Stimulated activated CD8-positive, alpha-beta memory T cell treated with anti-CD3 and anti-CD28 coated beads, Interleukin-12 subunit alpha, Interleukin-12 subunit beta, amount 100 ng/mL, for 24 hours (primary cell): ENCODE data around the gene POFUT1.
"Not testable (repeated sequence)": the region's sequence is repeated elsewhere in the genome, so short reads cannot be mapped to it uniquely, and the experiment has no call there.

Source experiments
- DNase-seq: peaks from one replicate; pipeline ENCODE4 v3.0.0-alpha.2; 2020; ENCODE audit errors: extremely low read depth

Gene POFUT1

DNA sequence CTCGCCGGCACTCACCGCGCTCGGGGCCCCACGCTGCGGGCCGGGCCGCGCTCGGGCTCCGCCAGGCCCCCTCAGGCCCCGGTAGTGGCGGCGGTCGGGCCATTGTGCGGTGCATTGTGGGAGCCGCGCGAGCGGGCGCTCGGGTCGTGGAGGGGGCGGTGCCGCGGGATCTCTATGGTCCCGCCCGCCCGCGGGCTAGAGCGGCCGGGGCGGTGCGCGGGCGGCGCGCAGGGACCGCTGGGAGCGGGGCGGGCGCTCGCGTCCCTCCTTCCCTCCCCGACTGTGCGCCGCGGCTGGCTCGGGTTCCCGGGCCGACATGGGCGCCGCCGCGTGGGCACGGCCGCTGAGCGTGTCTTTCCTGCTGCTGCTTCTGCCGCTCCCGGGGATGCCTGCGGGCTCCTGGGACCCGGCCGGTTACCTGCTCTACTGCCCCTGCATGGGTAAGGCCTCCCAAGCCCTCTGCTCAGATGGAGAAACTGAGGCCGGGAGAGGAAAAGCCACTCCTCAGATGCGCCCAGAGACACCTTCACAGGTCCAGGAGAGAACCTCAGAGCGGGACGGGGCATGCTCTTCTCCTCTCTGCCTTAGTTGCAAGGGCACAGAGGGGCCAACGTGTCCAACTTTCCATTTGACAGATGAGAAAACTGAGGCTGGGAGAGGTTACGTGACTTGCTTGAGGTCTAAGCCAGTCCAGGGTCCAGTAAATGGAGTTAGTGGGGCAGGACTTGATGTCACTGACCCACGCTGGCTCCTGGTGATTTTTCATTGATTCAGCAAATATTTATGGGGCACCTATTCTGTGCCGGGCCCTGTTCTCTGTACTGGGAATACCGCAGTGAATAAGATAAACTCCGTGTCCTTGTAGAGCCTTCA is at the start of gene POFUT1, which contains the start of gene PLAGL2:
TSS of gene POFUT1 (plus strand) at position 255 of the 873 bp plus-strand sequence. CDS start at position 317, 62 bp downstream.
TSS of gene PLAGL2 (minus strand) at position 118 of the 873 bp plus-strand sequence. CDS start 5,565 bp downstream, outside the sequence.
- DNase-seq = peak; percentile 77

DNA sequence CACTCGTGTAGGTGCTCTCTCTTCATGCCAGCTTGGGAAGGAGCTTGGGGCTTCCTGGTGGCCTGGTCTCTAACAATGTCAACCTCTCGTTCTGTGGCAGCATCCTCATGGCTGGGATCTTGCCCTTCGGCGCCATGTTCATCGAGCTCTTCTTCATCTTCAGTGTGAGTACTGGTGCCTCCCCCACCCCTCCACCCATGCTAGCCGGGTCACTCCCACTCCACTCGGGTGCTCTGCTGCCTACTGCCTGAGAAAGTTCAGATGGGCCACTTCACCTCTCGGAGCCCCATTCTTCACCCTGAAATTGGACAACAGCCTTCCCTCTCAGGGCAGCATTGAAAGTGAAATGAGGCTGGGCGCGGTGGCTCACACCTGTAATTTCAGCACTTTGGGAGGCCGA is 49.3 kb upstream of the POFUT1 start:
- no peak for DNase-seq

DNA sequence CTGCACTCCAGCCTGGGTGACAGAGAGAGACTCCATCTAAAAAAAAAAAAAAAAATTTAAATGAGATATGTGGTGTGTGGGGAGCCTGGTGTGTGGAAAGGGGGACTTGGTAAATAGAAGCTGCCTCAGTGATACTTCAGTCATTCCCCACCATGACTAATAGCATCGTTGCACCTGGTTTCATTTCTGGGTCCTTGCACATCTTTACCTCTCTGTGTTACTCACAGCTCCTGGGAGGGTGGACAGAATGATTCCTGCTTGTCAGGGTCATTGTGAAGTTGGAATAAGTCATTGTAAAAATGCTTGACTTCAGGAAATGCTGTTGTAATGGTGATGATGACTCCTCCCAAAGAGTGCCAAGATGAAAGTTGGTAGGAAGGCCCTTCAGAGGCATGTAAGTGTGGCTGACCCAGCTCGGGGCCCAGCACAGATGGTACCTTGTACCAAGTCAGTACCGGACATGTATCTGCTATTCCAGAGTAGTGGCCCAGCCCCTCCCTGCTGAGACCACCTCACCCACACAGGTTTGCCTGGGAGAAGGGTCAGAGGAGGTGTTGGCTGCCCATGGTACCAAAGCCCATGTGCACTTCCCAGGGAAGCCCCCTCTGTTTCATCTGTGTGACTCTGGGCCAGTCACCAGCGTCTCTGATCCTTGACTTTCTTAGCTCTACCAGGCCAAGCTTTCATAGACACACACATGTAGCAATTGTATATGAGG is 48.6 kb upstream of the POFUT1 start:
- DNase-seq = no peak

DNA sequence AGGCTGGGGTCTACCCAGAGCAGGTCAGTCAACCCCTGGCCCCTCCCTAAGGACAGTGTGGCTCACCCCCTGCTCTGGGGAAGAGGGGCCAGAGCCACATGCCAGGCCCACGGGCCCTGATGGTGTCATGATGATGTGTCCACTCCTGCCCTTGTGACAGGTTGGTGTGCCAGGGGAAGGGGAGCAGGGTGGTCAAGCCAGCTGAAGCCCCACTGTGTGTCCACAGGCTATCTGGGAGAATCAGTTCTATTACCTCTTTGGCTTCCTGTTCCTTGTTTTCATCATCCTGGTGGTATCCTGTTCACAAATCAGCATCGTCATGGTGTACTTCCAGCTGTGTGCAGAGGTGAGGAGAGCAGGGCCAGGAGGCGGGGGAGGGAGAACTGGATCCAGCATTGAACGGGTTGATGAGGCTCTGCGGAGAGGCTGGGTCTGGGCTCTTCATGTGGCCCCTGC is 47.9 kb upstream of the POFUT1 start:
- no peak for DNase-seq

DNA sequence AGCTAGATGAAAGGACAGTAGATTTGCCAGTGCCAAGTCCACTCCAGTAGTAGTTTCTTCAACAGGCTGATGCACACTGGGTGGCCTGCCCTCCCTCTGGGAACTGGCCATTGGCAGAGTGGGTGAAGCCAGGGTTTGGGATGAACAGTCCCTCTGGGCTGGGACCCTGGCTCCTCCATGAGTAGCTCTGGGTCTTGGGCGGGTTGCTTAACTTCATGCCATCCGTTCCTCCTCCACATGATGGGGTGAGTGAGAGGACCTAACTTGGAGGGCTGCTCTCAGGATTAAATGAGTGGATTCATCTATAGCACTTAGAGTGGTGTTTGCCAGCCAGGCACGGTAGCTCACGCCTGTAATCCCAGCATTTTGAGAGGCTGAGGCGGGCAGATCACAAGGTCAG is 47.3 kb upstream of the POFUT1 start:
- no peak for DNase-seq

DNA sequence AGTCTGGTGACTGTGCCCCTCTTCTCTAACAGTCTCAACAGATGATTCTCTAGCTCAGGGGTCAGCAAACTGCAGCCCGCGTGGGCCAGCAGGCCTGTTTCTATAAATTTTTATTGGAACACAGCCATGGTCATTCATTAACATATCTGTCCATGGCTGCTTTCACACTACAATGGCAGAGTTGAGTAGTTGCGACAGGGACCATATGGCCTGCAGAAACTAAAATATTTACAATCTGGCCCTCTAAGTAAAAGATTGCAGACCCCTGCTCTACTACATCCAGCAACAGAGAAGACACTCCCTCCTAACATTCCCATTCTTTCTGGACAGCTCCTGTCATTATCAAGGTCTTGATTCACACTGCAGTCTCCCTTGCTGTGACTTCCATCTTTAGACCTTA is 45.3 kb upstream of the POFUT1 start:
- DNase-seq = no peak

DNA sequence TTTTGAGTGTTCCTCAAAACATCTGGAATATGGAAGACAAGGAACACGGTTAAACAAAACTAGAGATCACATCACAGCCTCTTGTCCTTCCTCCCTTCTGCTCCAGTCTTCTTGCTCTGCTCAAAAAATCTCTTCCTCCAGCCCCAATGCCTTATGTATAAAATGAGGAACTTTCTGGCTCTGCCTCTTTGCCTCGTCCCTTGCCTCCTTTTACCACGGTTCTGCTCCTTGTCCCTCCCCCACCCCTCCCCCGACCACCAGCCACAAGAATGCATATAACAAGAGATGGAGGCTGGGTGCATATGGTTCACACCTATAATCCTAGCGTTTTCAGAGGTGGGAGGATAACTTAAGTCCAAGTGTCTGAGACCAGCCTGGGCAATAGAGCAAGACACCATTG is 43.7 kb upstream of the POFUT1 start:
- DNase-seq = no peak

DNA sequence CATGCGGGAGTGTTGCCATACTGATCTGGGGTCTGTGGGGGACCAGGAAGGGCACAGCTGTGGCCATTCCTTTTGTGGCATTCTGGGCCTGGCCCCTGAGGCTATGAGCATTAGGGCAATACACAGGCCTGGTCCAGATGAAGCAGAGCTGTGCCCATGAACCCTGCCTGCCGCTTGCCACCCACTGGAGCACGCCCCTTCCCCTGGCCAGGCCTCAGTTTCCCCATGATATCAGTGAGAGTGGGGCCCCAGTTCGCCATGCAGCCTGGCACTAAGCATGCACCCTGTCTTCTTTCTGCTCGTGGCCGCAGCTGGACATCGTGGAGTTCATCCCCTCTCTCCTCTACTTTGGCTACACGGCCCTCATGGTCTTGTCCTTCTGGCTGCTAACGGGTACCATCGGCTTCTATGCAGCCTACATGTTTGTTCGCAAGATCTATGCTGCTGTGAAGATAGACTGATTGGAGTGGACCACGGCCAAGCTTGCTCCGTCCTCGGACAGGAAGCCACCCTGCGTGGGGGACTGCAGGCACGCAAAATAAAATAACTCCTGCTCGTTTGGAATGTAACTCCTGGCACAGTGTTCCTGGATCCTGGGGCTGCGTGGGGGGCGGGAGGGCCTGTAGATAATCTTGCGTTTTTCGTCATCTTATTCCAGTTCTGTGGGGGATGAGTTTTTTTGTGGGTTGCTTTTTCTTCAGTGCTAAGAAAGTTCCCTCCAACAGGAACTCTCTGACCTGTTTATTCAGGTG is 42.5 kb upstream of the POFUT1 start:
- no peak for DNase-seq

DNA sequence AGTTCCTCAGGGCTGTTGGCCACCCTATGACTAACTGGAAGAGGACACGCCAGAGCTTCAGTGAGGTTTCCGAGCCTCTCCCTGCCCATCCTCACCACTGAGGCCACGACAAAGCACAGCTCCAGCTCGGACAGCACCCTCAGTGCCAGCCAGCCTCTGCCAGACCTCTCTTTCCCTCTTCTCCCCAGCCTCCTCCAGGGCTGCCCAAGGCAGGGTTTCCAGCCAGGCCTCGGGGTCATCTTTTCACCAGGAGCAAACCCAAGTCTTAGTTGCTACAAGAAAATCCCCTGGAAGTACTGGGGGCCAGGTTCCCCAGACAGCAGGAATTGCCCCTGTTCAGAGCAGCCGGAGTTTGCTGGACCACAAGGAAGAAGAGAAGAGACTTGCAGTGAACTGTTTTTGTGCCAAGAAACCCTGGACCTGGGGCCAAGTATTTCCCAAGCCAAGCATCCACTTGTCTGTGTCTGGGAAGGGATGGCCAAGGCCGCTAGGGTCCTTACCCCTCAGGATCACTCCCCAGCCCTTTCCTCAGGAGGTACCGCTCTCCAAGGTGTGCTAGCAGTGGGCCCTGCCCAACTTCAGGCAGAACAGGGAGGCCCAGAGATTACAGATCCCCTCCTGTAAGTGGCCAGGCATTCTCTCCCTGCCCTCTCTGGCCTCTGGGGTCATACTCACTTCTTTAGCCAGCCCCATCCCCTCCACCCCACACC is 41.7 kb upstream of the POFUT1 start:
- DNase-seq = no peak

DNA sequence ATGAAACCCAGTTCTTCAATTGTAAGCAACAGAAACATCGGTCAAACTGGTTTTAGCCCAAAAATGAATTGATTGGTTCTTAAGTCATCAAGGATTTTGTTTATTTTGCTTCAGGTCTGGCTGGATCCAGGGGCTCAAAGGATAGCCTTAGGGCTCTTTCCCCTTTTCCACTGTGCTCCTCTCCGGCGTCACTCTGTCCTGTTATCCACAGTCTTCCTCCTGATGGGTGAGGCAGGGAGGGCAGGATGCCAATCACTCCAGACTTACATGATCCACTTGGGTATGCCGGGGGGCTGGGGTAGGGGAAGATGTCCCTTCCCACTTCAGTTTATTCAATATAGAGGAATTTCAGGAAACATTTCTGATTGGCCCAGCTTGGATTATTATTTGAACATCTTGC is 40.1 kb upstream of the POFUT1 start:
- no peak for DNase-seq

DNA sequence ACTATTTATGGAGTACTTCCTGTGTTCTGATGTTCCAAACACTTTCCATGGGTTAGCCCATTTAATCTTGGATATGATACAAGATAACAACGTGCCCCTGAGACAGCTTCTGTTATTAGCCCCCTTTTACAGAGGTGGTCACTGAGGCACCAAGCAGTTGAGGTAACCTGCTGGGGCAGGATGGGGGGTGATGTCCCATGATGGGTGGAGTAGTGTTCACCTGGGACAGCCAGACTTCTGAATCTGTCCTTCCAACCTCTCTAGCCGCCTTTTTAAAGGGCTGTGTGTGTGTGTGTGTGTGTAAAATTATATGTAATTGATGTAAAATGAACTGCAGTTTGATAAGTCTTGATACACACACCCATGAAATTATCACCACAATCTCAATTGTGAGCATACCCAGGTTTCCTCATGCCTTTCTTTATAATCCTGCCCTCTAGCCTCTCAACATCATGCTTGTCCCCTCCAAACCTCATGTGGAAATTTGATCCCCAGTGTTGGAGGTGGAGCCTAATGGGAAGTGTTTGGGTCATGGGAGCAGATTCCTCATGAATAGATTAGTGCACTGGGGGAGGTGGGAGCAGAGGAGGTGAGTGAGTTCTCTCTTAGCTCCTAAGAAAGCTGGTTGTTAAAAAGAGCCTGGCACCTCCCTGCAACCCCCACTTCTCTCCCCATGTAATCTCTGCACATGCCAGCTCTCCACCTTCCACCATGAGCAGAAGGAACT is 39.3 kb upstream of the POFUT1 start:
- no peak for DNase-seq

DNA sequence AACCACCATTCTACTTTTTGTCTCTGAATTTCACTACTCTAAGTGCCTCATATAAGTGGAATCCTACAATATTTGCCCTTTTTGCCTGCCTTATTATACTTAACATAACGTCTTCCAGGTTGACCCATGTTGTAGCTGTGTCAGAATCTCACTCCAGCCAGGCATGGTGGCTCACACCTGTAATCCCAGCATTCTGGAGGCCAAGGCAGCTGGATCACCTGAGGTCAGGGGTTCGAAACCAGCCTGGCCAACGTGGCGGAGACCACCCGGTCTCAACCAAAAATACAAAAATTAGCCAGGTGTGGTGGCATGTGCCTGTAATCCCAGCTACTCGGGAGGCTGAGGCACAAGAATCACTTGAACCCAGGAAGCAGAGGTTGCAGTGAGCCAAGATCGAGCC is 30.0 kb upstream of the POFUT1 start:
- not testable (repeated sequence) for DNase-seq

DNA sequence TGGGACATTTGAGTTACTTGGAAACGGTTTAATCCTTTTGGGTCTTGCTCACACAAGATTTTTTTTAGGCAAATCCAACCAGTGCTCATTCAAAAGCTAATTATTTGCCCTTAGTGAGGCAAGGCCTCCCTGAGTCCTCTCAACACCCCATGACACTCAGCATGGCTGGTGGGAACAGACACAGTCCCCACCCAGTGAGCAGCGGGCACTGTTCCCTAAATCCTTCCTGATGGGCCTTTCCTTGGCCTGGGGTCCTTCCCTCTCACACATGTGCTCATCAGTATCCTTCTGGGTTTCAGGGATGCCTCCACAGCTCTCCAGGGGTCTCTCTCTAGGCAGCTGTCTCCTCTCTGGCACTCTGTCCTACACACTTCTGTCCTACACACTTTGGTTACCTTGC is 28.2 kb upstream of the POFUT1 start:
- DNase-seq = no peak

DNA sequence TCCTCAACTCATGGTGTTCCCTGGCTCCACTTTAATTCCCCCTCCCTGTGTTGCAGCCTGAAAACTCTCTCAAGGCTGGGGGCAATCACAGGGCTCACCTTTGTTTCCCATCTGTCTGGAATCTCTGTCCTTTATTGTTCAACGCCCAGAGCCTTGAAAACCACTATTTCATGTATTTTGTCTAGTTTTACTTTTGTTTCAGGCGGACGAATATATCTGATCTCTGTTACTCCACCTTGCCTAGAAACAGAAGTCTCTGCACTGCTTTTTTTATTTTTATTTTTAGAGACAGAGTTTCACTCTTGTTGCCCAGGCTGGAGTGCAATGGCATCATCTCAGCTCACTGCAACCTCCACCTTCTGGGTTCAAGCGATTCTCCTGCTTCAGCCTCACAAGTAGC is 27.7 kb upstream of the POFUT1 start:
- DNase-seq = no peak

DNA sequence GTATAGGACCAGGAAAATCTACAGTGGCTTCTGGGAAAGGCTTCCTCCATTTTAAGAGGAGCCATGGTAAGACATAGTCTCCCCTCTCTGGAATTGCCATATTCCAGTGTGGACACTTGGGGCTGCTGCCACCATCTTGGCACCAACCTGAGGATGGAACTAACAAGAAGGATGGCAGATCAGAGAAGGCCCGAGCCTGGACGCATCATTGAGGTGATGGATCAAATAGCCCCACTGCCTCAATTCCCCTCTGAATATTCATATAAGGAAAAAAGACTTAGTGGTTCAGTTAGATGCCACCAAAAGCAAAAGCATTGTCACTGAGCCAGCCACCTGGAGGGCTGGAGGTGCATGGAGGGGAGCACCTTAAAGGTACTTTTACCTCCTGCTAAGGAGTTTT is 26.1 kb upstream of the POFUT1 start:
- no peak for DNase-seq

DNA sequence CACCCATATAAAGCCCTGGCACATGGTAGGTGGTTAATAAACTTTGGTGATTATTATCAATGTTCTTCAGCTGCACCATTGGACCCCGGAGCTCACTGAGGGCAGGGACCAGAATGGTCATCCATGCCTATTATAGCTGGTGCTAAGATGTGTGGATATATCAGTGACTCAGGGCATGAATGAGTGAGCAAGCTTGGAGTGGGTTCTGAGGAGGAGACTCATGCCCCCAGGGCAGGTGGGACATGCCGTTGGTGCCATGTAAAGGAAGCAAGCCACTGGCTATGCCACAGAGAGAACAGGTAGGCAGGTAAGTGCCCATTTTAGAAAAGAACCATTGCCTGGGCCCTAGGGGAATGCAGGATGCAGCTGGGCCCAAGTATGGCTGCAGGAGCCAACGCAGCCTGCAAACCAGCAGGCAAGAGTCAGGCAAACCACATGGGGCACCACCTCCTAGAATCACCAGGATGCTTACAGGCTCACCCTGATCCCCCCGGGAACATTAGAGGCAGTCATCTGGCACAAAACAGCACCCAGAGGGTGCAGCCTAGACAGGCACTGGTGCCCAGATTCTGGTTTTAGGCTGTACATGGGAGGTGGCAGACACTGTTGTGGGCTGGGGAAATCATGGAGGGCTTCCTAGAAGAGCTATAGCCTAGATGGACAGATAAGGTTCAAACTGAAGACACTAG is 23.6 kb upstream of the POFUT1 start:
- DNase-seq = no peak

DNA sequence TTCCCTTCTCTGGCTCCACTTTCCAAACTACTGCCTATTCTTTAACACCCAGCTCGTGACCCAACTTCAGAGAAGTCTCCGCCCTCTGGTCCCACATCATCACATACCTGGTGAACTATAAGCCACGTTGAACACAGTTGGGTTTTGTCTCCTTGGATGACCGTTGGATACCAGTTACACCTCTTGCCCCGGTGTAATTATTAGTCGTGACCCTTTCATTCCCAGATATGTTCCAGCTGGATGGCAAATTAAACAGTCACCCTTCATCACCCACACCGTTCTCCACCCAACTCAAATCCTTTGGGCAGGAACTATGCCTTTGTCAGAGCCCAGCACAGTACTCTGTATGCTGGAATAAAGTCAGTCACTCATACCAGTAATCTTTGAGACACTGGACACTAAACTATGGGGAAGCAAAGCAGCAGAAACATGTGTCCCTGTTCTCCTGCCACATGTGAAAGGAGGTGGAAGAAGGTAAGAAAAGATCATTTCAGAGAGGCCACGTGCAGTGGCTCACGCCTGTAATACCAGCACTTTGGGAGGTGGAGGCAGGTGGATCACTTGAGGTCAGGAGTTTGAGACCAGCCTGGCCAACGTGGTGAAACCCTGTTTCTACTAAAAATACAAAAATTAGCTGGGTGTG is 22.6 kb upstream of the POFUT1 start:
- DNase-seq = no peak

DNA sequence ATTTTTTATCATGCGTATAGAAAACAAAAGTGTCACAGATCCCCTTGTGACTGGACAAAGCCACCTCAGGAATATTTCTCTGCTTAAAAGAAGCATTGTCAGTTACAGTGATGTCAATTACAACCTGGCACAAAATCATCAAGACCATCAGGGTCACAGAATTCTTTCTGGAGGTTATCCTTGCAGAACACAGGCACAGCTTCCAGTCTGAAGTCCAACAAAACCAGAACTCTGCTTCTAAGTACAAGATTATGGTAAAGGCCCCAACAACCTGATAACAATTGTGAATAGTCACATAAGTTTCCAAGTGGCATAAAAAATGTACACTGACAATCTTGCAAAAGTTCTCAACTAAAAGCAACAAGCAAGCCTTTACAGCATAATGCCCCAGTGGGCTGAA is 21.2 kb upstream of the POFUT1 start:
- DNase-seq = no peak

DNA sequence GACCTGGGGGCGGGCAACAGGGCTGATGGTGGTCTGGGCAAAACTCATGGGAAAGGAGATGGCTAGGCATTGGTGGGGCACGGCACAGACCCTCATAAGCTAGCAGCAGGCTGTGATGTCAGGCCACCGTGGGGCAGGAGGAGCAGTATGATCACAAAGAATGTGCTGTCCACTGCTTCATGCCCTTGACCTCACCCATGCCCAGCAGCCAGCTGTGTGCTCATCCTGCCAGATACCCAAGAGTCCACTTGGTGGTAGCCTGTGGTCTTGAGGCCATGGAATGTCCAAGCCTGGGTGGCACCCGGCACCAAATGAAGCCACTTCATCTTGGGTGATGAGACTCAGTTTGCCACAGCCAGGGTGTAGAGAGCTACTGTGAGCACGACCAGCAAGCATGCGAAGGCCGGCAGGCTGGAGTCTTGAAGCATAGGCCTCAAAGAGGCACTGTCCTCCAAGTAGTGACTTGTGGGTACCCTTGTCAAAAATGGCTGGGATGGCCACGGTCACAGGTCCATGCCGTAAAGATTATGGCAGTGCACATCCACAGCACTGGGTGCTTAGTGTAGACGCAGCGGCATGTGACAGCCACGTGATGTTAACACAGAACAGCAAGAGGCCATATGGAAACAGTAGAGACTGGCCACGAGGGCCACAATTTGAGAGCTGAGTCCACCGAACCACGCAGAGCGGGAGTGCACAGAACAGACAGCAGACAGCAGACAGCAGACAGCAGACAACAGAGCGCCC is 19.1 kb upstream of the POFUT1 start:
- no peak for DNase-seq
